HL-60 (cell line): ENCODE results near the gene ATP8A2.
A peak's percentile ranks its signal among the peaks of the same experiment; 100 is the strongest.

Source experiments
- DNase-seq, 2 experiments: peaks; one replicate each; pipeline ENCODE4 v3.0.0-alpha.2; 2010 to 2020; ENCODE audit warnings: low read depth in 1 of 2, low spot score in 1 of 2
- H3K27ac ChIP-seq: fragments of 250-450 bp; sonication (Bioruptor Pico); replicated peaks from 2 replicates; pipeline ENCODE4 v1.5.1; 2020; ENCODE audit warnings: mild to moderate bottlenecking, moderate library complexity
- H3K27me3 ChIP-seq: fragments of 250-450 bp; sonication (Bioruptor Pico); 2 replicates; pipeline ENCODE4 v1.5.1; 2021; ENCODE audit warnings: mild to moderate bottlenecking, moderate library complexity; ENCODE audit not compliant: insufficient read depth, poor library complexity, severe bottlenecking
- H3K4me3 ChIP-seq: replicated peaks from 2 replicates; pipeline ENCODE4 v1.5.1; 2011; ENCODE audit warnings: mild to moderate bottlenecking, control low read depth, low read length; ENCODE audit not compliant: insufficient read depth
- GABPA ChIP-seq: IDR thresholded peaks from 2 replicates; pipeline ENCODE4 v1.6.1; 2012; ENCODE audit warnings: low read depth
- POLR2AphosphoS5 ChIP-seq: IDR thresholded peaks from 2 replicates; pipeline ENCODE4 v1.6.1; 2012; ENCODE audit warnings: low read depth
- SPI1 ChIP-seq: IDR thresholded peaks from 2 replicates; pipeline ENCODE4 v1.6.1; 2012; ENCODE audit warnings: low read depth, mild to moderate bottlenecking, borderline replicate concordance
- TF ChIP-seq, protein P1 (sequence below): IDR thresholded peaks from 2 replicates; pipeline ENCODE4 v1.6.1; 2012; ENCODE audit warnings: low read depth; ENCODE audit not compliant: insufficient replicate concordance
- TF ChIP-seq, protein P2 (sequence below): IDR thresholded peaks from one replicate; pipeline ENCODE4 v1.5.1; 2011; ENCODE audit warnings: low read length, control low read depth, inconsistent platforms; ENCODE audit not compliant: insufficient read depth

The ATP8A2 gene

DNA sequence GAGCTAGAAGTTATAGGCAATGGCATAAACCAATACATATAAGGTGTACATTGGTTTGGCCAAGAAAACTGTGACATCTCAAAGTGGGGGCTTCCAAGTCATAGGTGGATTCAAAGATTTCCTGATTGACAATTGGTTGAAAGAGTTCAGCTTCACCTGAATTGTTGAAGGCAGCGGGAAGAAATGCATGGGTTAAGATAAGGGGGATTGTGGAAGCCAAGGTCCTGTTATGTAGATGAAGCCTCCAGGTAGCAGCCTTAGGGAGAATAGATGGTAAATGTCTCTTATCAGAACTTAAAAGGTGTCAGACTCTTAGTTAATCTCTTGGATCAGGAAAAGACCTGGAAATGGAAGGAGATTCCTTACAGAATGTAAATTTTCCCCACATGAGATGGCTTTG lies 26.0 kb downstream of the ATP8A2 start:
- Histone ChIP-seq H3K4me3 (no peak overlapping the region), H3K27ac (no peak overlapping the region), H3K27me3 (no peaks in the 10 kb centered on the region)
- no peak for DNase-seq
- no peak for TF ChIP-seq POLR2AphosphoS5
- TF ChIP-seq, protein P1, sequence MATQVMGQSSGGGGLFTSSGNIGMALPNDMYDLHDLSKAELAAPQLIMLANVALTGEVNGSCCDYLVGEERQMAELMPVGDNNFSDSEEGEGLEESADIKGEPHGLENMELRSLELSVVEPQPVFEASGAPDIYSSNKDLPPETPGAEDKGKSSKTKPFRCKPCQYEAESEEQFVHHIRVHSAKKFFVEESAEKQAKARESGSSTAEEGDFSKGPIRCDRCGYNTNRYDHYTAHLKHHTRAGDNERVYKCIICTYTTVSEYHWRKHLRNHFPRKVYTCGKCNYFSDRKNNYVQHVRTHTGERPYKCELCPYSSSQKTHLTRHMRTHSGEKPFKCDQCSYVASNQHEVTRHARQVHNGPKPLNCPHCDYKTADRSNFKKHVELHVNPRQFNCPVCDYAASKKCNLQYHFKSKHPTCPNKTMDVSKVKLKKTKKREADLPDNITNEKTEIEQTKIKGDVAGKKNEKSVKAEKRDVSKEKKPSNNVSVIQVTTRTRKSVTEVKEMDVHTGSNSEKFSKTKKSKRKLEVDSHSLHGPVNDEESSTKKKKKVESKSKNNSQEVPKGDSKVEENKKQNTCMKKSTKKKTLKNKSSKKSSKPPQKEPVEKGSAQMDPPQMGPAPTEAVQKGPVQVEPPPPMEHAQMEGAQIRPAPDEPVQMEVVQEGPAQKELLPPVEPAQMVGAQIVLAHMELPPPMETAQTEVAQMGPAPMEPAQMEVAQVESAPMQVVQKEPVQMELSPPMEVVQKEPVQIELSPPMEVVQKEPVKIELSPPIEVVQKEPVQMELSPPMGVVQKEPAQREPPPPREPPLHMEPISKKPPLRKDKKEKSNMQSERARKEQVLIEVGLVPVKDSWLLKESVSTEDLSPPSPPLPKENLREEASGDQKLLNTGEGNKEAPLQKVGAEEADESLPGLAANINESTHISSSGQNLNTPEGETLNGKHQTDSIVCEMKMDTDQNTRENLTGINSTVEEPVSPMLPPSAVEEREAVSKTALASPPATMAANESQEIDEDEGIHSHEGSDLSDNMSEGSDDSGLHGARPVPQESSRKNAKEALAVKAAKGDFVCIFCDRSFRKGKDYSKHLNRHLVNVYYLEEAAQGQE = no peak
- TF ChIP-seq GABPA = no peak
- TF ChIP-seq, protein P2, sequence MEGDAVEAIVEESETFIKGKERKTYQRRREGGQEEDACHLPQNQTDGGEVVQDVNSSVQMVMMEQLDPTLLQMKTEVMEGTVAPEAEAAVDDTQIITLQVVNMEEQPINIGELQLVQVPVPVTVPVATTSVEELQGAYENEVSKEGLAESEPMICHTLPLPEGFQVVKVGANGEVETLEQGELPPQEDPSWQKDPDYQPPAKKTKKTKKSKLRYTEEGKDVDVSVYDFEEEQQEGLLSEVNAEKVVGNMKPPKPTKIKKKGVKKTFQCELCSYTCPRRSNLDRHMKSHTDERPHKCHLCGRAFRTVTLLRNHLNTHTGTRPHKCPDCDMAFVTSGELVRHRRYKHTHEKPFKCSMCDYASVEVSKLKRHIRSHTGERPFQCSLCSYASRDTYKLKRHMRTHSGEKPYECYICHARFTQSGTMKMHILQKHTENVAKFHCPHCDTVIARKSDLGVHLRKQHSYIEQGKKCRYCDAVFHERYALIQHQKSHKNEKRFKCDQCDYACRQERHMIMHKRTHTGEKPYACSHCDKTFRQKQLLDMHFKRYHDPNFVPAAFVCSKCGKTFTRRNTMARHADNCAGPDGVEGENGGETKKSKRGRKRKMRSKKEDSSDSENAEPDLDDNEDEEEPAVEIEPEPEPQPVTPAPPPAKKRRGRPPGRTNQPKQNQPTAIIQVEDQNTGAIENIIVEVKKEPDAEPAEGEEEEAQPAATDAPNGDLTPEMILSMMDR = no peak
- TF ChIP-seq SPI1 = no peak

DNA sequence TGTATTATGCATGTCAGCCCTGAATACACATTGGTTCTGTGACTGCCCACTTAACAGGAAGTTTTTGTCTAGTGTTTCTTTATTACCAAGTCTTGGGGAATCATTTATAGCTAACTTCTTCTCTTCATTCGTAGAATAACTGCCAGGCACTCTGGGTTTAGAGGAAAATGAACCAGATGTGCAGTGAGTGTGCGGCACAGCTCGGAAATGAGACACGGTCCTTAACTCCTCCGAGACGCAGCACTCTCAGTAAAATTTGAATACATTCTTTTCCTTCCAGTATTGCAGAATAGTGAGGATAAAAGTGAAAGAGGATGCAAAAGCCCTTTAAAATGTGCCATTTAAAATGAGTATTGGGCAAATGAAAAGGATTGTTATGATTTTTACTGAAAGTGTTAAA lies 29.2 kb downstream of the ATP8A2 start:
- Histone ChIP-seq H3K27me3 (peaks cover 4% of the 10 kb centered on the region), H3K27ac (no peak overlapping the region), H3K4me3 (no peak overlapping the region)
- no peak for DNase-seq
- TF ChIP-seq, protein P1 = no peak
- TF ChIP-seq SPI1 (no peak), POLR2AphosphoS5 (no peak), GABPA (no peak)
- TF ChIP-seq, protein P2 = no peak

DNA sequence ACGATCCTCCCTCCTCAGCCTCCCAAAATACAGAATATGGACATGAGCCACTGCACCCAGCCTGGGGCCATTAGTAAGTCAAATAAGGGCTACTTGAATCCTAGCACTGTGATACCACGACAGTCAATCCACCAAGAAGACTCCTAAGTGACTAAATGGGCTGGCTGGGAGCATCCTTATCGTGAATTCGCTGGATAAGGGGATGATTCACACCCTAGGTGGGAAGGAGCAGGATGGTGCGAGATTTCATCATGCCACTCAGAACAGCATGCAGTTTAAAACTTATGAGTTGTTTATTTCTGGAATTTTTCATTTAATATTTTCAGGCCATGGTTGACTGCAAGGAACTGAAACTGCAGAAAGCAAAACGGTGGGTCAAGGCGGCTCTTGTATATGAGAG lies 30.2 kb downstream of the ATP8A2 start:
- TF ChIP-seq, protein P2 = no peak
- H3K27me3 ChIP-seq = peaks cover 4% of the 10 kb centered on the region
- H3K4me3 ChIP-seq = no peak overlapping the region
- no peak overlapping the region for H3K27ac ChIP-seq
- no peak for DNase-seq

DNA sequence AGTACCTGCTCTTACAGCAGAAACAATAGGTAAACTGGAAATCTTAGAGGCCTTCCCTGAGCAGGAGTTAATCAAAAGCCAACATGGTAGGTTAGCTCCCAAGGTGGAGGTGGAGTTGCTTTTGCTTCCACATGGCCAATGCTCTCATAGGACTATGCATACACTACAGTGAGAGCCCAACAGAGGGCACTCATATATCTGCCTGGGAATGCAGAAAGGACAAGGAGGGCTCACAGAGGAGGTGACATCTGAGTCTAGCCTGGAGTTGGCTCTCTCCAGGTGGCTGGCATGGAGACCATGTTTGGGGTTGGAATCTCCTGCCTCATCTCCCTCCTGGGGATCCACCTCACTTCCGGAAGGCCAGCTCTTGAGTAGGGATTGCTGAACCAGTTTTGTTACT lies 34.6 kb downstream of the ATP8A2 start:
- H3K27me3 ChIP-seq = peaks cover 7% of the 10 kb centered on the region
- no peak overlapping the region for H3K27ac ChIP-seq
- TF ChIP-seq, protein P2 = peak; percentile 26
- TF ChIP-seq, protein P1 = no peak
- TF ChIP-seq GABPA (no peak), SPI1 (no peak)
- H3K4me3 ChIP-seq = no peak overlapping the region
- DNase-seq = peak in 1 of 2 experiments; percentile 3
